NCI-H510A (cell line): ENCODE measurements around the gene PLPPR3.

Experiments used
- DNase-seq: peaks from one replicate; lab custom pipeline; 2025; lab: John Stamatoyannopoulos, UW

PLPPR3 gene

GRCh38 chr19:772730-773436 lies 48.9 kb downstream of the PLPPR3 start:
- DNase-seq, result no peak

- no peak for DNase-seq
Measured at GRCh38 chr19:772063-772462, 49.7 kb downstream of the PLPPR3 start.

GRCh38 chr19:771332-771785 lies 50.4 kb downstream of the PLPPR3 start:
- DNase-seq, result no peak

- DNase-seq, result no peak
Measured at GRCh38 chr19:769616-770015, 52.1 kb downstream of the PLPPR3 start.

DNA sequence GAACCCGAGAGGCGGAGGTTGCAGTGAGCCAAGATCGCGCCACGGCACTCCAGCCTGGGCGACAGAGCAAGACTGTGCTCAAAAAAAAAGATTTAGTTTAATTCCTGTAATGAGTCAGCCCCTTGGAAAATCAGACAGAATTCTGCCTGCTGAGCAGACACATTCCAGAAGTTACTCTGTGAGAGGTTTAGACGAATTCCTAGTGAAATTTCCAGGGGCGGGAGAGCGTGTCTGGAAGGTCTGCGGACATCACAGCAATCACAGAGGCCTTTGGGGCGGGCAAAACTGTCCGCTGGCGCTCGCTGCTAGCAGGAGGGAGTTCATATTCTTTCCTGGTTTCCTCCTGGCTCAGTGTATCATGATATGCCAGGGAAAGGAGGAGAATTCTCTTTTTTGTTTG lies 53.3 kb downstream of the PLPPR3 start:
- DNase-seq, result no peak

DNA sequence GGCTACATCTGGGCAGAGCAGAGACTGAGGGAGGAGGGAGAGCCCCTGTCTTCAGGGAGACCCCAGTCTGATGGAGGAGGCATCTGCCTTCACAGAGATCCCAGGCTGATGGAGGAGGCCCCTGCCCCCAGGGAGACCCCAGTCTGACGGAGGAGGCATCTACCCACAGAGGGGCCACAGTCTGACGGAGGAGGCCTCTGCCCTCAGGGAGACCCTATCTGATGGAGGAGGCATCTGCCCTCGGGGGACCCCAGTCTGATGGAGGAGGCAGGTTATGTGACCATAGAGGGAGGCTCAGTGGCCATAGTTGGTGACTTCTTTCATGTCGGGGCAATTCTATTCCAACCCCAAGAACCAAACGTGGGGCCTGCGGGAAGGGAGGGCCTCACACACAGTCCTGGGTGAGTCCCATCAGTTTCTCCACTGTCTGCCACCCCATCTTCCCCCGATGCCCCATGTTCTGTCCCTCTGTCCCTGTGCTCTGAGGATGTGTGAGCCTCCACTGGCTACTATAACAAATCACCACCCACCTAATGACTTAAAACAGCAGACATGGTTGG lies 56.5 kb downstream of the PLPPR3 start:
- no peak for DNase-seq

- no peak for DNase-seq
Measured at GRCh38 chr19:764301-764700, 57.5 kb downstream of the PLPPR3 start.

DNA sequence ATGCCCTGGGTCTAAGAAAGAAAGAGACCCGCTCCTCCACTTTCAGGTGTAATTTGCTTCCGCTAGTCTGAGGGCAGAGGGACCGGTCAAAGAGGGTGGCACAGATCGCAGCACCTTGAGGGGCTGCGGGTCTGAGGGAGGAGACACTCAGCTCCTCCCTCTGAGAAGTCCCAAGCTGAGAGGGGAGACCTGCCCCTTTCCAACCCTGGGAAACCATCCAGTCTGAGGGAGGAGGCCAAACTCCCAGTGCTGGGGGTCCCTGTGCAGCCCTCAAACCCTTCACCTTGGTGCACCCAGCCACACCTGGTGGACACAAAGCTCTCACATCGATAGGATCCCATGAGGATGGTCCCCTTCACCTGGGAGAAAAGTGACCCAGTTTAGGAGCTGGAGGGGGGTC lies 57.9 kb downstream of the PLPPR3 start:
- no peak for DNase-seq

DNA sequence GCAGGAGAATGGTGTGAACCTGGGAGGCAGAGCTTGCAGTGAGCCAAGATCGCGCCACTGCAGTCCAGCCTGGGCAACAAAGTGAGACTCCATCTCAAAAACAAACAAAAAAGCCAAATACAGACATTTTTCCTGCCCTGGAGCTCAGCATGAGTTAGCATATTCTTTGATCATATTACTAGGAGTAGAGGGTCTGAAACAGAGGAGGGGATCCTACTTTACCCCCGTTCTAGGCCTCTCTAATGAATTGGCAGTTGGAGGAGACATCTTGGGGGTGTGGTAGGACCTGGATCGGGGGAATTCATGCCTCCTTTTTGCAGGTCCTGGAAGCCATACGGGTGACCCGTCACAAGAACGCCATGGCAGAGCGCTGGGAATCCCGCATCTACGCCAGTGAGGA lies 58.6 kb downstream of the PLPPR3 start:
- DNase-seq, result no peak
